Measurements from ENCODE around the gene MSL3B.
"Not testable (repeated sequence)": the region's sequence is repeated elsewhere in the genome, so short reads cannot be mapped to it uniquely, and the experiment has no call there.

Gene MSL3B

DNA sequence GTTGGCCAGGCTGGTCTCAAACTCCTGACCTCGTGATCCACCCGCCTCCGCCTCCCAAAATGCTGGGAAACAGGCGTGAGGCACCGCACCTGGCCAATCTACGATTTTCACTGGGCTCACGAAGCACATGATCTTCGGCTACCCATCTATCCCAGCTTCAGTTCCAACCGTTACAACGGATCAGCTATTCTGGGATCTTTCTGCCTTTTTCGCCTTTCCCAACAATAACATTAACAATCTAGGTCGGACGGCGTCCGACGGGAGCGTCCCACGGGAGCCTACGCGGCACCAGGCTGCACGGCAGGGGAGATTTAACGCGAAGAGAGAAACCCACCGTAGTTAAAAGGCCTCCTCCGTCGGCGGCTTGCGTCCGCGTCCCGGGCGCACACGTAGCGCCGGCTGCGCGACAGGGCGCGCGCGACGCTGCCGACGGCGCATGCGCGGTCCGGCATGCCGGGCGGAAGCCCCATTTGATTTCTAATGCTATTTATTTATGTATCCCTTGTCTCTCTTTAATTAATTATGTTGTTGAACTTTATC, at the start of gene MSL3B:
Gene MSL3B, minus strand, starts transcription at position 394 of the 540 bp plus-strand sequence.
- Histone ChIP-seq H3K9me3 (ENCODE audit: control insufficient read depth, insufficient read depth, low read length) (no peaks in the 10 kb centered on the region), H3K9ac (ENCODE audit: low read depth, low read length) (peak within 1 kb of the TSS; percentile 98), H3K36me3 (ENCODE audit: insufficient read depth, low read length) (peaks cover 4% of the 10 kb centered on the region; the same call in 1 of the 2 replicates), H3K4me1 (ENCODE audit: insufficient read depth, low read length) (0 out of 2 replicates have a peak, but pooled peaks cover 3% of the 10 kb centered on the region)

DNA sequence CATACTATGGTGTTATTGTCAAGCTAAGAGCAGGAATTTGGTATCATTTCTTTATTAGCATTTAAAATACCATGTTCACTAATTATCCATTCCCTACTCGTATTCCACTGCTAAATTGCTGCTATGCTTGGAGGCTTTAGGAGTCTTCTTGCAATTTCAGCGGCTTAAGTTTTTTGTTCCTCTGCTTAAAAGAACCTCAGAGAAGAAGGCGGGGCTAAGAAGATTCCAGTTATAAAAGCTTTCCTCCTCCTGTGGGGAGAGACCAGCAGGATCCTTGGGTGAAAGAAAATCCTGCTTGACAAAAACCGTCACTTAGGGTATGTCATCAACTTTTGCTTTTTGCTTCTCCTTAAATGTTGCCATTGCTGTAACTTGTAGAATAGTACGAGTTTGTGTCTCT, 48.9 kb upstream of the MSL3B start, which contains the start of gene TRPM8:
Gene TRPM8, plus strand, starts transcription at position 258 of the 400 bp plus-strand sequence. CDS start 9,165 bp downstream, outside the sequence.
- Histone ChIP-seq H3K9ac (ENCODE audit: low read depth, low read length) (no peak within 1 kb of the TSS), H3K9me3 (ENCODE audit: control insufficient read depth, insufficient read depth, low read length) (no peaks in the 10 kb centered on the region), H3K4me1 (ENCODE audit: insufficient read depth, low read length) (no peaks in the 10 kb centered on the region), H3K36me3 (ENCODE audit: insufficient read depth, low read length) (no peaks in the 10 kb centered on the region)

DNA sequence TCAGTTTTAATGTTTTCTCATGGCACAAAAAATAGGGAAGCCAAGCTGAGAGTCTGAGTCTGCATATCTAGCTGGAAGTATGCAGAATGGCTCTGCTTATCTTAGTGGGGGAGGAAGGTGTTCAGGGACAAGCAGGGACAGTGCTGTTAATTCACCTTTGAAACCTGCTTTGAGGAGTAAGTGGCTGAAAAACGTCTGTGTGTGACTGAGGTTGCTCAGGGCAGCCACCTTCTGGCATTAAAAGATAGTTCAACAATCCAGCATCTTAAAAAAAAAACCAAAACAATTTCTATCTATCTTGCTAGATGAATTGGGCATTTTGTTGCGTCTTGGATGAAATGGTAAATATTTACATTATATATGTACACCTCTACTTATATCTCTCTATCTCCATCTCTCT, 46.9 kb upstream of the MSL3B start:
- H3K9ac ChIP-seq (ENCODE audit: low read depth, low read length), result no peak overlapping the region
- H3K4me1 ChIP-seq (ENCODE audit: insufficient read depth, low read length), result no peaks in the 10 kb centered on the region
- H3K9me3 ChIP-seq (ENCODE audit: control insufficient read depth, insufficient read depth, low read length), result no peaks in the 10 kb centered on the region

DNA sequence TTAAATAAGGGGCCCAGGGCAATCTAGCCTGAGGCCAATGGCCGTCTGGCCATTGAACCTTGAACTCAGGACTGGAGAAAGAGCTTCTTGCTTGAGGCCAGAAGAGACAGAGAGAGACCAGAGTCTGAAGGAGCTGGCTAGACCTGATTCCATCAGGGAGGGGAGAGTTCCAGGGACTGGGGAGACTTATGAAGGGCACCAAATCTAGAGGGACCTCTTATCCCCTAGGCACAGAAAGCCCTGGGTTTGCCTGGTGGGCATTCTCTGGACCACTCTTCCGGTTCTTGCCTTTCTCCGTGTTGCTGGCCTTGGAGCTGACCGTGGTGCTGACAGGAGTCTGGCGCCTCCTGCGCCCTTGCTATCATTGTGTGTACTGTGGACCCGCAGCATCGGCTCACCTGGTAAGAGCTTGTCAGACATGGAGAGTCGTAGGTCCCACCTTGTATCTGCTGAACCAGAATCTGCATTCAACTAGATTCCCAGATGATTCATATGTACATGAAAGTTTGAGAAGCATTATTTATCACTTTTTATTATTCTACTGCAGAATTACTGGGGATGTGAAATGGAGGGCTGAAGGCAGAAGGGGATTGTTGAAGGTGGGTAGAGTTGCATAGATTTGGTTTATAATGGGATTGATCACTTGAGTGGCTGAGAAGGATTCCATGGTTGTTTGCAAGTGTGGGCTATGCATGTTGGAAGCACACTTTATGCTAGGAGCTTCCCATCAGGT, 44.7 kb upstream of the MSL3B start:
- no peak overlapping the region for H3K9ac ChIP-seq (ENCODE audit: low read depth, low read length)
- H3K4me1 ChIP-seq (ENCODE audit: insufficient read depth, low read length), result no peaks in the 10 kb centered on the region
- H3K36me3 ChIP-seq (ENCODE audit: insufficient read depth, low read length), result no peaks in the 10 kb centered on the region
- no peaks in the 10 kb centered on the region for H3K9me3 ChIP-seq (ENCODE audit: control insufficient read depth, insufficient read depth, low read length)

More for the DNA sequence above, 46.9 kb upstream of the MSL3B start:
- H3K36me3 ChIP-seq (ENCODE audit: insufficient read depth, low read length), result no peaks in the 10 kb centered on the region

DNA sequence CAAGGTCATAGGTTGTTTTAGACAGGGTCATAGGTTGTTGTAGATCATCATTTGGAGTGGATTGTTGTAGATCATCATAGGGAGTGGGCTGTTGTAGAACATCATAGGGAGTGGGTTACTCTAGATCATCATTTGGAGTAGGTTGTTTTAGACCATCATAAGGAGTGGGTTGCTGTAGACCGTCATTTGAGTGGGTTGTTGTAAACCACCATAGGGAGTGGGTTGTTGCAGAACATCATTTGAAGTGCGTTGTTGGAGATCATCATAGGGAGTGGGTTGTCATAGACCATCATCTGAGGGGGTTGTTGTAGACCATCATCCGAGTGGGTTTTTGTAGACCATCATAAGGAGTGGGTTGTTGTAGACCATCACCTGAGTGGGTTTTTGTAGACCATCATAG, 39.4 kb upstream of the MSL3B start:
- no peak overlapping the region for H3K9ac ChIP-seq (ENCODE audit: low read depth, low read length)
- H3K9me3 ChIP-seq (ENCODE audit: control insufficient read depth, insufficient read depth, low read length), result no peaks in the 10 kb centered on the region
- no peaks in the 10 kb centered on the region for H3K36me3 ChIP-seq (ENCODE audit: insufficient read depth, low read length)
- no peaks in the 10 kb centered on the region for H3K4me1 ChIP-seq (ENCODE audit: insufficient read depth, low read length)

DNA sequence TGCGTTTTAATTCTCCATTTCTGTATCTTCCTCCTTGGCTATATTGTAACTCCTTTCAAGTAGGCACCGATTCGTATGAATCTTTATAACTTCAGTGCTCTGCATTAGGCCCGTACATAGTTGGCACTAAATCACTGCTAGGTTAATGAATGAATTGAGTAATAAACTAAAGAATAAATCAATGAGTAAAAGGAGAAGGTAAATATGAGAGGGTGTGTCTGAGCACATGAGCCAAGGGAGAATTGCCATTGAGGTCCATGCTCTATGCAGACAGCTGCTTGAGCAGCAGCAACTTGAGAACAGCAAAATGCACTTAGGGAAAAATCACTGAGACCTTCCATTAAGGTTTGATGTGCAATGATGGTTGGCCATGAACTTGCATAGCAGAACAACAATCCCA, 37.8 kb upstream of the MSL3B start:
- no peaks in the 10 kb centered on the region for H3K9me3 ChIP-seq (ENCODE audit: control insufficient read depth, insufficient read depth, low read length)
- H3K36me3 ChIP-seq (ENCODE audit: insufficient read depth, low read length), result no peaks in the 10 kb centered on the region
- no peak overlapping the region for H3K9ac ChIP-seq (ENCODE audit: low read depth, low read length)
- H3K4me1 ChIP-seq (ENCODE audit: insufficient read depth, low read length), result no peaks in the 10 kb centered on the region

DNA sequence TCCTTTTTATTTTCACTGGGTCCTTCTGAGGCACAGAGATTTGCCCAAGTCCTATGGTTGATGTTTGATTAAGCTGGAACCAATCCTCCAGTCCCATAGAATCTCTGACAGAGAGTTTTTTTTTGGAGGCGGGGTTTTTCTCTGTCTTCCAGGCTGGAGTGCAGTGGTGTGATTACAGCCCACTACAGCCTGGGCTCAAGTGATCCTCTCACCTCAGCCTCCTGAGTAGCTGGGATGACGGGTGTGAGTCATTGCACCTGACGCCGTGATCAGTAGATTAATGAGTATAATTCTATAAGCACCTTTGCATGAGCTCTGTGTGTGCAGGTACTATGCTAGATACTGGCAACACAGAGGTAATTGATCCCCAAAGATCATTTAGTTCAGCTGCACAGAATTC, 33.7 kb upstream of the MSL3B start:
- H3K9ac ChIP-seq (ENCODE audit: low read depth, low read length), result no peak overlapping the region
- no peaks in the 10 kb centered on the region for H3K9me3 ChIP-seq (ENCODE audit: control insufficient read depth, insufficient read depth, low read length)
- H3K36me3 ChIP-seq (ENCODE audit: insufficient read depth, low read length), result no peaks in the 10 kb centered on the region
- no peaks in the 10 kb centered on the region for H3K4me1 ChIP-seq (ENCODE audit: insufficient read depth, low read length)

DNA sequence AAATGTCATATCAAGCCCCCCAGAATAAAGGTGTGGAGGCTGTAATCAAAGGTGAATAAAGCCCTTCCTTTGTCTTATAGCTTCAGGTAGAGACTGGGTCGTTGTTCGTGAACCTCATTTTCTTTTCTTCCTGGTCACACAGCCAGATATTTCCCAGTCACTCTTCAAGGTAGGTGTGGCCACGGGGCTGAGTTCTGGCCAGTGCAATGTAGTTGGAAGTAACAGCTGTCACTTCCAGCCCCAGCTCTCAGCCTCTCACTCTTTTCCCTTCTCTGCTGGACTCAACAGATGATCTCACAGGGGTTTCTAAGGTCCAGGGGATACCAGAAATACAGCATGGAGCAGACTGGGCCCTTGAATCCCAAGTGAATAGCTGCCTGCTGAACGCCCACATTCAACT, 33.2 kb upstream of the MSL3B start:
- Histone ChIP-seq H3K4me1 (ENCODE audit: insufficient read depth, low read length) (no peaks in the 10 kb centered on the region), H3K9ac (ENCODE audit: low read depth, low read length) (no peak overlapping the region), H3K9me3 (ENCODE audit: control insufficient read depth, insufficient read depth, low read length) (no peaks in the 10 kb centered on the region), H3K36me3 (ENCODE audit: insufficient read depth, low read length) (no peaks in the 10 kb centered on the region)

DNA sequence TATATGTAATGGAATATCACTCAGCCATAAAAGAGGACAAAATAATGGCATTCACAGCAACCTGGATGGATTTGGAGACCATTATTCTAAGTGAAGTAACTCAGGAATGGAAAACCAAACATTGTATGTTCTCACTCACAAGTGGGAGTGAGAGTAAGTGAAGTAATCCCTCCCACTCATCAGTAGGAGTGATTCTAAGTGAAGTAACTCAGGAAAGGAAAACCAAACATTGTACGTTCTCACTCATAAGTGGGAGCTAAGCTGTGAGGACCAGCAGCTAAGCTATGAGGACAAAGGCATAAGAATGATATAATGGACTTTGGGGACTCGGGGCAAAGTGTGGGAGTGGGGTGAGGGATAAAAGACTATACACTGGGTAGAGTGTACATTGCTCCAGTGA, 28.1 kb upstream of the MSL3B start:
- H3K36me3 ChIP-seq (ENCODE audit: insufficient read depth, low read length); H3K9ac ChIP-seq (ENCODE audit: low read depth, low read length); H3K4me1 ChIP-seq (ENCODE audit: insufficient read depth, low read length); H3K9me3 ChIP-seq (ENCODE audit: control insufficient read depth, insufficient read depth, low read length): not testable (repeated sequence)

DNA sequence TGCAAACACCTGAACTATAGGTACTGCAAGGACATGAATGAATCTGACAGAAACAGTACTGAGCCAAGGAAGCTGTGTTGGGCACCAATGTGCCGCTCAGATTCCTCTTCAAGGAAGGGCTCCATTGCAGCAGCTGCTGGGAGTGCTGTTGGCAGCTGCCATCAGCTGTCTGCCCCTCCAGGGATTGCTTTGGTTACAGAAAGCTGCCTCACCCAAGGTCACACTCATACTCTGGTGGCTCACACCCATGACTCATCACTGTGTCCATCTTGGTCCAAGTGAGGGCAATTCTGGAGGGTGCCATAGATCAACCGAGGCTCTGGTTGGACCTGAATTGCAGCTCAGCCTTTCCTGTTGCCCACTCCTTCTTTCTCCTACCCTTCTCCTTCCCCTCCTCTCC, 24.6 kb upstream of the MSL3B start:
- H3K4me1 ChIP-seq (ENCODE audit: insufficient read depth, low read length), result no peaks in the 10 kb centered on the region; the same call in 1 of the 2 replicates
- no peaks in the 10 kb centered on the region for H3K36me3 ChIP-seq (ENCODE audit: insufficient read depth, low read length)
- H3K9ac ChIP-seq (ENCODE audit: low read depth, low read length), result no peak overlapping the region
- no peaks in the 10 kb centered on the region for H3K9me3 ChIP-seq (ENCODE audit: control insufficient read depth, insufficient read depth, low read length)

DNA sequence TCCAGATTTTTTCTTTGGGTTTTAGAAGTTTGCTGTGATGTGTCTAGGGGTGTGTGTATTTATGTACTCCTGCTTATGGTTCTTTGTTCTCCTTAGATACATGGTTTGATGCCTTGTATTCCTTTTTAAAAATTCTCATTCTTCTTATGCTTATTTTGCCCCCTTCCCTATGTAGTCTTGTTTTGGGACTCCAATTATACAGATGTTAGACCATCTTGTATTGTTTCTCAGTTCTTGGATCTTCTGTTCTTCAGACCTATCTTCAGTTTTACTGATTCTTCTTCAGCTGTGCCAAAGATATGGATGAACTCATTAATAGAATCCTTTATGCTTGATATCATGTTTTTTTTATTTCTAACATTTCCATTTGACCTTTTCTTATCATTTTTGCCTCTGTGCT, 14.2 kb upstream of the MSL3B start:
- H3K36me3 ChIP-seq (ENCODE audit: insufficient read depth, low read length), result no peaks in the 10 kb centered on the region
- no peak overlapping the region for H3K9ac ChIP-seq (ENCODE audit: low read depth, low read length)
- H3K4me1 ChIP-seq (ENCODE audit: insufficient read depth, low read length), result no peaks in the 10 kb centered on the region
- H3K9me3 ChIP-seq (ENCODE audit: control insufficient read depth, insufficient read depth, low read length), result 0 out of 2 replicates have a peak, but pooled peaks cover 4% of the 10 kb centered on the region

DNA sequence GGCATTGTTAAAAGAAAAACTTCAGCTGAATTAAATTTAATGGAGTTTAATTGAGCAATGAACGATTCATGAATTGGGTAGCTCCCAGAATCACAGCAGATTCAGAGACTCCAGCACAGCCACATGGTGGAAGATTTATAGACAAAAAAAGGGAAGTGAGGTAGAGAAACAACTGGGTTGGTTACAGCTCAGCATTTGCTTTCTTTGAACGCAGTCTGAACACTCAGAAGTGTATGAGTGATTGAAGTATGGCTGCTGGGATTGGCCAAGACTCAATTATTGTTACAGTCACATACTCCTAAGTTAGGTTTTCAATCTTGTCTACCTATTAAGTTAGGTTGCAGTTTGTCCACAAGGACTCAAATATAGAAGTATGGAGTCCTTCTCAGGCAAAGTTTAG, 3.9 kb upstream of the MSL3B start:
- H3K36me3 ChIP-seq (ENCODE audit: insufficient read depth, low read length); H3K9me3 ChIP-seq (ENCODE audit: control insufficient read depth, insufficient read depth, low read length); H3K9ac ChIP-seq (ENCODE audit: low read depth, low read length); H3K4me1 ChIP-seq (ENCODE audit: insufficient read depth, low read length): not testable (repeated sequence)

DNA sequence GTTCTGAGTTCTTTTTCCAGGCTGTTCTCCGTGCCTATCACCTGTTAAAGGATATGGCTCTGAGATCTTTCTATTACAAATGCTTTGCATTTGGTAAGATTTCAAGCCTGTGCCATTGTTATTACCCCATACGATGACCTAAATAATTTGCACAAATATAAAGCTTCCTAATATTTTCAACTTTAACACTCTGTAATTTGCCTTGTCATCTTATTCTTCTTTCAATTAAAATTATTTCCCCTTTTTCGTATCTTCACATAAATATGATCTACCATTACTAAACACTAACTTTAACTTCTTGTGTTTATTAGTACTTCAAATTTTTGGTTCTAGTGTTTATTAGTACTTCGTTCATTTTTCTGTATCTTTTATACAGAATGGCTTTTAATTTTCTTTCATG, 3.2 kb upstream of the MSL3B start:
- no peak overlapping the region for H3K9ac ChIP-seq (ENCODE audit: low read depth, low read length)
- no peaks in the 10 kb centered on the region for H3K4me1 ChIP-seq (ENCODE audit: insufficient read depth, low read length)

DNA sequence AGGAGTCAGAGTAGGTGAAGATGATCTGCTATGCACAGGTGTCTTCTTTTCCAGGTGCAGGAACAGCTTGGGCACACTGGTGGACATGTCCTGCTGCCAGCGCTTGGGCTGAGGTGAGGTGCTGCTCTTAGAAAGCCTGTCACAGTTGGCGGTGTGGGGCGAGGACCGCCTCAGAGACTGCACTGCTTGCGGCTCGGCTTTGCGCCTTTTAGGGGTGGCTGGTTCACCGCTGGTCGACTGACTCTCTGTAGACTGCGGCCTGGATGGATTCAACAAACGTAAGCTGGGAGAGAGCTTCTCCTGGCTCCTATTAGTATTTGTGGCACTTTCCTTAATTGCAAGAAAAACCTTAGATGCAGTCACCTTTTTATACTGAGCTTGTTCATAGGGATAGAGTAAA, 1.7 kb downstream of the MSL3B start:
- H3K9me3 ChIP-seq (ENCODE audit: control insufficient read depth, insufficient read depth, low read length), result no peaks in the 10 kb centered on the region
- no peak overlapping the region for H3K9ac ChIP-seq (ENCODE audit: low read depth, low read length)
- peaks cover 4% of the 10 kb centered on the region; the same call in 1 of the 2 replicates for H3K36me3 ChIP-seq (ENCODE audit: insufficient read depth, low read length)

More for the DNA sequence above, 3.2 kb upstream of the MSL3B start:
- Histone ChIP-seq H3K9me3 (ENCODE audit: control insufficient read depth, insufficient read depth, low read length) (no peaks in the 10 kb centered on the region), H3K36me3 (ENCODE audit: insufficient read depth, low read length) (no peaks in the 10 kb centered on the region)

DNA sequence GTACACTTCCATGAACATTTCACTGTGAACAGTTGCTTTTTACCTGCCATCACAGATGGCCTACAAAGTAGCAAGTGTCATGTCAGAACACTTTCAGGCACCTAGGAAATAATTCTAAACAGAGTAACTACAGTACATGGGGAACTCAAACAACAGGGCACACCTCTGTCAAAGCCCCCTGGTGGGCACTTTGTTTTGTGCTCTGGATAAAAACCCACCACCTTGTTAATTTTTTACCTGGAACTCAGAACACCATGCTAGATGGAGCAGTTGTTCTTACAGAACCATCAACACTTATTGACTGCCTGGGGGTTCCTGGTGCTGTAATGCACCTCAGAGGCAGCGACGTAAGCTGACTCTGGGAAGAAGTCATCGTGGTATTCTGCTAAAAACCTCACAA, 2.3 kb downstream of the MSL3B start:
- no peaks in the 10 kb centered on the region for H3K9me3 ChIP-seq (ENCODE audit: control insufficient read depth, insufficient read depth, low read length)

More for the DNA sequence above, 1.7 kb downstream of the MSL3B start:
- peaks cover 3% of the 10 kb centered on the region; the same call in 1 of the 2 replicates for H3K4me1 ChIP-seq (ENCODE audit: insufficient read depth, low read length)

More for the DNA sequence above, 2.3 kb downstream of the MSL3B start:
- no peak overlapping the region for H3K9ac ChIP-seq (ENCODE audit: low read depth, low read length)
- peaks cover 3% of the 10 kb centered on the region; the same call in 1 of the 2 replicates for H3K4me1 ChIP-seq (ENCODE audit: insufficient read depth, low read length)
- peaks cover 4% of the 10 kb centered on the region; the same call in 1 of the 2 replicates for H3K36me3 ChIP-seq (ENCODE audit: insufficient read depth, low read length)
